HG02973 (cell line): ENCODE measurements around the gene OPTN.

Source experiments
- ATAC-seq: cut with Tn5 transposase; IDR thresholded peaks from one replicate; pipeline ENCODE4 v1.9.1; 2021; ENCODE audit warnings: moderate library complexity; ENCODE audit not compliant: unreplicated experiment

Gene OPTN

GRCh38 chr10:13182424-13182823, 82.5 kb downstream of the OPTN start:
- no peak for ATAC-seq

DNA sequence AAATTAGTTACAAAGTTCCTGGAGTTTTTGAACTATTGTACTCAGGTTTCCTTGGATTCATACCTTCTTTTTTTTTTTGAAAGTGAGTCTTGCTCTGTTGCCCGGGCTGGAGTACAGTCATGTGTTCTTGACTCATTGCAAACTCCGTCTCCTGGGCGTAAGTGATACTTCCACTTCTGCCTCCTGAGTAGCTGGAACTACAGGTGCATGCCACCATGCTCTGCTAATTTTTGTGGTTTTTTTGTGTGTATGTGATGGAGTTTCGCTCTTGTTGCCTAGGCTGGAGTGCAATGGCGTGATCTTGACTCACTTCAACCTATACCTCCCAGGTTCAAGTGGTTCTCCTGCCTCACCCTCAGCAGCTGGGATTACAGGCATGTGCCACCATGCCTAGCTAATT, 83.7 kb downstream of the OPTN start:
- no peak for ATAC-seq

GRCh38 chr10:13184276-13184675, 84.3 kb downstream of the OPTN start:
- ATAC-seq, result no peak

GRCh38 chr10:13184730-13185514, 85.0 kb downstream of the OPTN start:
- no peak for ATAC-seq

DNA sequence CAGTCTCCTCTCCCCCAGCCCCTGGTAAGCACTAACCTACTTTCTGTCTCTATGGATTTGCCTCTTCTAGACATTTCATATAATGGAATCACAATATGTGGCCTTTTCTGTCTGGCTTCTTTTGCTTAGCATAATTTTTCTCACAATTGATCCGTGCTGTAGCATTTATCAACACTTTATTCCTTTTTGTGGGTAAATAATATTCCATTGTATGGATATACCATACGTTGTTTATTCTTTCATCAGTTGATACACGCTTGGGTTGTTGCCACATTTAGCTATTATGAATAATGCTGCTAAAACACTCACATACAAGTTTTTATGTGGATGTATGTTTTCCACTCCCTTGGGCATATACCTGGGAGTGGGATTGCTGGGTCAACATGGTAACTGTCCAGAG, 87.2 kb downstream of the OPTN start:
- no peak for ATAC-seq
